Measurements from ENCODE around the gene TMEM258. TPM values are rescaled to one million over a fixed set of nuclear protein-coding genes. Genes with fewer than 3 reads are reported as not detected.
A peak's percentile ranks its signal among the peaks of the same experiment; 100 is the strongest.

The TMEM258 gene
- total RNA-seq, 4 donors from 2014 or later, result 33.6 to 42.8 (median 36.6) TPM

DNA sequence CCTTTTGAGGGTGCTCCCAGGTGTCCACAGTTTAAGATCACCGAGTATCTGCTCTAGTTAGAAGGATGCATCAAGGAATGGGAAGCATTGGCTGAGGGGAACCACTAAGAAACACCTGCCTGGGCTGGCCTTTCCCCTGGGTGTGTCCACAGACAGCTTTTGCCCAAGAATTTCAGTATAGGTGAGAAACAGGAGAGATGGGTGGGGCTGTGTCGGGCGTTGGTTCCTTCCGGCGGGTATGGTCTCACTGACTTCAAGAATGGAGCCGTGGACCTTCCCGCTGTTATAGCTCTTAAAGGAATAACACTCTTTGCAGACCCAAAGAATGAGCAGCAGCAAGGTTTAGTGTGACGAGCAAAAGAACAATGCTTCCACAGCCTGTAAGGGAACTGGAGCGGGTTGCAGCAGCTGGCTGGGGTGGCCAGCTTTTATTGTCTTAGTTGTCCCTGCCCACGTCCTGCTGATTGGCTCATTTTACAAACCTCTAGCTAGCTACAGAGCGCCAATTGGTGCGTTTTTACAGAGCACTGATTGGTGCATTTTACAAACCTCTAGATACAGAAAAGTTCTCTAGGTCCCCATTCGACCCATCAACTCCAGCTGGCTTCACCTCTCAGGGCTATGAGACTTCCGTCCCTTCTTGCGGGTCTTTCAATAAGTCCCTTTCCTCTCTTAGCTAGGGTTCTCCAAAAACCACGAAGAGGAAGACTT, 22.0 kb upstream of the TMEM258 start:
- peak in 1 of 2 donors; percentile 28 for DNase-seq (ENCODE audit: low spot score in 2 of 2)
- H3K4me3 ChIP-seq (ENCODE audit: low read depth, poor library complexity, severe bottlenecking), result peak overlapping the region; percentile 42
- TF ChIP-seq, protein P1, sequence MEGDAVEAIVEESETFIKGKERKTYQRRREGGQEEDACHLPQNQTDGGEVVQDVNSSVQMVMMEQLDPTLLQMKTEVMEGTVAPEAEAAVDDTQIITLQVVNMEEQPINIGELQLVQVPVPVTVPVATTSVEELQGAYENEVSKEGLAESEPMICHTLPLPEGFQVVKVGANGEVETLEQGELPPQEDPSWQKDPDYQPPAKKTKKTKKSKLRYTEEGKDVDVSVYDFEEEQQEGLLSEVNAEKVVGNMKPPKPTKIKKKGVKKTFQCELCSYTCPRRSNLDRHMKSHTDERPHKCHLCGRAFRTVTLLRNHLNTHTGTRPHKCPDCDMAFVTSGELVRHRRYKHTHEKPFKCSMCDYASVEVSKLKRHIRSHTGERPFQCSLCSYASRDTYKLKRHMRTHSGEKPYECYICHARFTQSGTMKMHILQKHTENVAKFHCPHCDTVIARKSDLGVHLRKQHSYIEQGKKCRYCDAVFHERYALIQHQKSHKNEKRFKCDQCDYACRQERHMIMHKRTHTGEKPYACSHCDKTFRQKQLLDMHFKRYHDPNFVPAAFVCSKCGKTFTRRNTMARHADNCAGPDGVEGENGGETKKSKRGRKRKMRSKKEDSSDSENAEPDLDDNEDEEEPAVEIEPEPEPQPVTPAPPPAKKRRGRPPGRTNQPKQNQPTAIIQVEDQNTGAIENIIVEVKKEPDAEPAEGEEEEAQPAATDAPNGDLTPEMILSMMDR (IDR thresholded peaks at IDR 0.05), result no peak
- TF ChIP-seq POLR2A (IDR thresholded peaks at IDR 0.05), result no peak
- intact Hi-C loops (cut with DNase I; ENCODE audit: low total_unique reads), result no loop called here
- WGBS, 2 donors, result 48 to 61% methylated on average over 16 of the region's 16 CpGs

DNA sequence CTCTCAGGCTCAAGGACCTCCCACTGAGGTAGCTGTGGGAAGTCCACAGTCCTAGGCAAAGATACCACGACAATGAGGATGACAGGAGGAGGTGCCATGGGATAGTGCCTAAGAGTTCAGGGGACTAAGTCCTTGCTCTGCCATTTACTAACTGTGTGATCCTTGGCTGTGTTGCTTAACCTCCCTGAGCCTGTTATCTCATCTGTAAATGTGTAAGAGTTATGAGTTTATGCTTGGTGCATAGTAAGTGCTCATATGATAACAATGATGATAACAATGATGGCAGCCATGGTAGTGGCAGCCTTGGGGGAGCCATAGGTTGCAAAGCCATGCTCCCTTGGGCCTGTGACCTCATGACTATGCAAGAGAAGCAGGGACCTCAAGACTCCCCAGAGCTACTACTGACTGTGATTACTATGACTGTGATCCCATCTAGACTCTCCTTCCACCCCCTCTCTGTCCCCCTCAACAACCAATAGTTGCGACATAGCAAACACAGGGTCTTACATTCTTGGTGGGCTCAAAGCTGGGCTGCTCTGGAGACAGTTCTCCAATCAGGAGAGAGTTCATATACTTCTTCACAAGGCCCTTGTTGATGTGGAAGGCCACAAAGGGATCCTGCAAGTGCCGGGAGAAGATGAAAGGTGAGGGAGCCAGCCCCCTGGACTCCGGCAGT, 20.5 kb upstream of the TMEM258 start:
- TF ChIP-seq POLR2A (IDR thresholded peaks at IDR 0.05), result no peak
- TF ChIP-seq, protein P1 (IDR thresholded peaks at IDR 0.05), result no peak
- no peak for DNase-seq (ENCODE audit: low spot score in 2 of 2)
- WGBS, 2 donors, result 92 to 99% methylated on average over 4 of the region's 4 CpGs
- intact Hi-C loops (cut with DNase I; ENCODE audit: low total_unique reads), result no loop called here
- H3K4me3 ChIP-seq (ENCODE audit: low read depth, poor library complexity, severe bottlenecking), result no peak overlapping the region

DNA sequence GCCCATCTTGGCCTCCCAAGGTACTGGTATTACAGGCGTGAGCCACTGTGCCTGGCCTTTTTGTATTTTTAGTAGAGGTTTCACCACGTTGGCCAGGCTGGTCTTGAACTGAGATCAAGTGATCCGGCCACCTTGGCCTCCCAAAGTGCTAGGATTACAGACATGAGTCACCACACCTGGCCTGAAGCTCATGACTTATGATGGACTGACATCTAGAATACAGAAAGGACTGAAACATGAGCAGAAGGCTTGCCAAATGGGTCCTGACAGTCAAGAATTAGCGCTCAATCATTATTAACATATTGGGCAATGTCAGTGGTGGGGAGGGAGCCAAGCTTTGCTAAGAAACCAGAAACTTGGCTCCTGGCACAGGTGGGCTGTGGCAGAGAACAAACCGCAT, 19.4 kb upstream of the TMEM258 start:
- TF ChIP-seq POLR2A (IDR thresholded peaks at IDR 0.05), result no peak
- TF ChIP-seq, protein P1 (IDR thresholded peaks at IDR 0.05), result no peak
- 77 to 88% methylated on average over 5 of the region's 5 CpGs for WGBS, 2 donors

DNA sequence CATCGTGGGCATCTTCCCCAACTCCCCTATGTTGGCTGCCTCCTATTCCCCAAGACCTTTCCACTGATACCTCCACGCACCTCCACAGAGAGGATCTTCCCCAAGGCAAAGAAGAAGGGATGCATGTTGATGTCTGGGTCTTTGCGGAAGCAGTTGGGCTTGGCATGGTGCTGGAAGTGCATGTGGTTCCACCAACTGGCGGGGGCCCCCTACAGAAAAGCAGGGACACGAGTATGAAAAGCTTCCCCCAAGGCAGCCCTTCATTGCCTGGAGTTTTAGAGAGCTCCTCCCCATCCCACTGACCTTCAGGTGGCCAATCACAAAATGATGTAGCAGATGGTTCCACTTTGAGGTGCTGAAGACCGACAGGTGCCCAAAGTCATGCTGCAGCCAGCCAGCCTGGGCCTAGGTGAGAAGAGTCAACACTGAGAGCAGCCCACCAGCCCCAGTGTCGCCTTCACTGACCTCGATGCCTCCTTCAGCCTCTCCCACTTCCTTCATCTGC, 18.3 kb upstream of the TMEM258 start:
- no peak for TF ChIP-seq POLR2A (IDR thresholded peaks at IDR 0.05)
- H3K4me3 ChIP-seq (ENCODE audit: low read depth, poor library complexity, severe bottlenecking), result no peak overlapping the region
- 91 to 94% methylated on average over 7 to 8 of the region's 8 CpGs for WGBS, 2 donors
- intact Hi-C loops (cut with DNase I; ENCODE audit: low total_unique reads), result no loop called here
- DNase-seq (ENCODE audit: low spot score in 2 of 2), result no peak

More for the DNA sequence above, 19.4 kb upstream of the TMEM258 start:
- DNase-seq (ENCODE audit: low spot score in 2 of 2), result no peak
- intact Hi-C loops (cut with DNase I; ENCODE audit: low total_unique reads), result no loop called here
- no peak overlapping the region for H3K4me3 ChIP-seq (ENCODE audit: low read depth, poor library complexity, severe bottlenecking)

DNA sequence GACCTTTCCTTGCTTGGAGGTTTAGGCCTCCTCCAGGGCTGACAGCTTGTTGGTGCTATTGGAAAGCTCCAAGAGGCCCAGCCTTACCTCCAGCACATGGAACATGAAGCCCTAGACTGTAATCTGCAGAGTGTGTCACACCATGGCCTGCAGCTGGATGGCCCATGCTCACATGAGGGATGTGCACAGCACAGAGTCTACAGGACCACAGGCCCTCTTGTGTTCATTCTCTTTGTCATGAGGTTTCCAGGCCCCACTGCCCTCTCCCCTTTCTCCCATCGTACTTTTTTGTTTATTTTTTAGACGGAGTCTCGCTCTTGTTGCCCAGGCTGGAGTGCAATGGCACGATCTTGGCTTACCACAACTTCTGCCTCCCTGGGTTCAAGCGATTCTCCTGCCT, 14.4 kb upstream of the TMEM258 start:
- TF ChIP-seq POLR2A (IDR thresholded peaks at IDR 0.05), result no peak
- TF ChIP-seq, protein P1 (IDR thresholded peaks at IDR 0.05), result no peak
- intact Hi-C loops (cut with DNase I; ENCODE audit: low total_unique reads), result no loop called here
- WGBS, 2 donors, result 91 to 95% methylated on average over 5 of the region's 5 CpGs
- no peak for DNase-seq (ENCODE audit: low spot score in 2 of 2)
- H3K4me3 ChIP-seq (ENCODE audit: low read depth, poor library complexity, severe bottlenecking), result no peak overlapping the region

DNA sequence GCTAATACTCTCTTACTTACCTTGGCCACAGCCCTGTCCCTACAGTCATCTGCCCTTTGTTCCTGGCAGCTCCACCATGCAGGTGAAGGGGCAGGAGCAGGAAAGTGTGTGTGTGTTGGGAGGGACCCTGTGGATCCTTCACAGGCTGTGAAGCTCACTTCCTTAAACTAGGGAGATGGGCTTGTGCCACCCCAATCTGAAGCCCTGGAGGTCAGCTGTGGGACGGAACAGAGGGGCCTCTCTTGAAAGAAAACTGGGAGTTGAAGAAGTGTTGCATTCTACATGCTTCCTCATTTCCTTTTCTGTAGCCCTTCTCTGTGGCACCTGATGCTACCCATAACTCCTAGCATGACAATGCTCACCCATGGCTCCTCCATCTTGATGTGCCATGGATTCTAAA, 12.7 kb upstream of the TMEM258 start:
- no peak overlapping the region for H3K4me3 ChIP-seq (ENCODE audit: low read depth, poor library complexity, severe bottlenecking)
- no peak for DNase-seq (ENCODE audit: low spot score in 2 of 2)
- no peak for TF ChIP-seq POLR2A (IDR thresholded peaks at IDR 0.05)
- TF ChIP-seq, protein P1 (IDR thresholded peaks at IDR 0.05), result no peak
- intact Hi-C loops (cut with DNase I; ENCODE audit: low total_unique reads), result no loop called here
- WGBS, 2 donors, result 94 to 95% methylated on average over 1 of the region's 1 CpG
